A549 (cell line): Measurements from ENCODE around the gene MAML3. TPM values are rescaled to one million over a fixed set of nuclear protein-coding genes. Genes with fewer than 3 reads are reported as not detected.

Experiments
- ATAC-seq, 2 experiments: fragments of 200-7000 bp in 1 of 2; fragments of >200 bp in 1 of 2; cut with Nextera tagmentation in 1 of 2; cut with Tn5 transposase in 1 of 2; 3 replicates each; pipeline versions ENCODE4 v1.8.0 to v1.9.1; 2018 to 2020; ENCODE audit warnings: mild to moderate bottlenecking in 1 of 2, moderate library complexity in 1 of 2
- CTCF ChIA-PET: fragments of 300-600 bp; sonication (Branson Sonifier 250); formaldehyde crosslinking; extraction: SDS; loops from one replicate; lab custom pipeline; 2021; ENCODE audit warnings: antibody characterized with exemption, inconsistent platforms; lab: Yijun Ruan, JAX
- POLR2A ChIA-PET: fragments of 350-600 bp; formaldehyde crosslinking; extraction: SDS; loops from one replicate; lab custom pipeline; 2021; ENCODE audit warnings: antibody characterized with exemption, inconsistent platforms; lab: Yijun Ruan, JAX
- DNase-seq, 2 experiments: peaks; one replicate each; pipeline versions ENCODE4 v3.0.0 to v3.0.0-alpha.2; 2011 to 2016; ENCODE audit warnings: low read depth in 1 of 2, low spot score in 1 of 2
- FAIRE-seq: peaks from 2 replicates; lab custom pipeline; 2011; peaks lifted over from hg19 to GRCh38; lab: Jason Lieb, UNC
- H3K27ac ChIP-seq, 2 experiments: fragments of >200 bp; sonication (Bioruptor Twin); formaldehyde crosslinking; 3 replicates each; pipeline ENCODE4 v1.5.1; 2016 to 2017
- H3K4me1 ChIP-seq: fragments of >200 bp; sonication (Bioruptor Twin); formaldehyde crosslinking; 3 replicates; pipeline ENCODE4 v1.6.1; 2016
- H3K4me2 ChIP-seq: fragments of >200 bp; sonication (Bioruptor Twin); formaldehyde crosslinking; 3 replicates; pipeline ENCODE4 v1.6.1; 2016
- H3K4me3 ChIP-seq: fragments of >200 bp; sonication (Bioruptor Twin); formaldehyde crosslinking; 3 replicates; pipeline ENCODE4 v1.5.1; 2016
- H3K9me3 ChIP-seq: fragments of >200 bp; sonication (Bioruptor Twin); formaldehyde crosslinking; 3 replicates; pipeline ENCODE4 v1.6.1; 2016
- CBX2 ChIP-seq: fragments of 200-600 bp; sonication (generic); IDR thresholded peaks from 2 replicates; pipeline ENCODE4 v1.6.1; 2016; ENCODE audit warnings: low read depth, mild to moderate bottlenecking, borderline replicate concordance
- CHD4 ChIP-seq: fragments of 200-600 bp; sonication (generic); IDR thresholded peaks from 2 replicates; pipeline ENCODE4 v1.6.1; 2016; ENCODE audit warnings: antibody characterized with exemption, mild to moderate bottlenecking, borderline replicate concordance
- EHMT2 ChIP-seq: fragments of 200-600 bp; sonication (generic); IDR thresholded peaks from 2 replicates; pipeline ENCODE4 v1.6.1; 2016; ENCODE audit warnings: antibody characterized with exemption, low read depth, mild to moderate bottlenecking, moderate library complexity
- FOXS1 ChIP-seq: fragments of 250-450 bp; sonication (Bioruptor Pico); IDR thresholded peaks from 2 replicates; pipeline ENCODE4 v1.5.0; 2020; ENCODE audit warnings: mild to moderate bottlenecking, moderate library complexity
- GATA3 ChIP-seq: IDR thresholded peaks from 2 replicates; pipeline ENCODE4 v1.6.1; 2012; ENCODE audit warnings: borderline replicate concordance
- HOXB5 ChIP-seq: fragments of 250-450 bp; sonication (Bioruptor Pico); IDR thresholded peaks from 2 replicates; pipeline ENCODE4 v1.5.0; 2020; ENCODE audit warnings: mild to moderate bottlenecking, moderate library complexity
- JUNB ChIP-seq: fragments of >200 bp; sonication (Bioruptor Twin); formaldehyde crosslinking; IDR thresholded peaks from 2 replicates; pipeline ENCODE4 v1.6.1; 2016
- KDM5A ChIP-seq: fragments of 200-600 bp; sonication (generic); IDR thresholded peaks from 2 replicates; pipeline ENCODE4 v1.6.1; 2016; ENCODE audit warnings: antibody characterized with exemption, mild to moderate bottlenecking
- MAFK ChIP-seq: fragments of 450-650 bp; IDR thresholded peaks from 2 replicates; pipeline ENCODE4 v1.6.1; 2014; ENCODE audit not compliant: partially characterized antibody
- MAZ ChIP-seq: fragments of 150-350 bp; IDR thresholded peaks from 2 replicates; pipeline ENCODE4 v1.6.1; 2014; ENCODE audit warnings: antibody characterized with exemption, low read depth, low read length, borderline replicate concordance
- MYC ChIP-seq: IDR thresholded peaks from 2 replicates; pipeline ENCODE4 v1.6.1; 2012; ENCODE audit warnings: mild to moderate bottlenecking, inconsistent platforms, low read length, improper control_type of control experiment, borderline replicate concordance
- NR3C1 ChIP-seq: fragments of >200 bp; sonication (Bioruptor Twin); formaldehyde crosslinking; IDR thresholded peaks from 3 replicates; pipeline ENCODE4 v1.6.1; 2017
- RCOR1 ChIP-seq: fragments of 150-350 bp; IDR thresholded peaks from 2 replicates; pipeline ENCODE4 v1.6.1; 2014; ENCODE audit warnings: antibody characterized with exemption, low read length, low read depth
- SREBF2 ChIP-seq: fragments of 450-650 bp; IDR thresholded peaks from 2 replicates; pipeline ENCODE4 v1.6.1; 2014; ENCODE audit warnings: mild to moderate bottlenecking, moderate library complexity
- TP53 ChIP-seq: fragments of 250-450 bp; sonication (Bioruptor Pico); IDR thresholded peaks from 2 replicates; pipeline ENCODE4 v1.5.0; 2021; ENCODE audit warnings: mild to moderate bottlenecking, moderate library complexity
- ZNF302 ChIP-seq: fragments of 250-450 bp; sonication (Bioruptor Pico); IDR thresholded peaks from 2 replicates; pipeline ENCODE4 v1.9.0; 2021; ENCODE audit warnings: inconsistent platforms, mild to moderate bottlenecking, moderate library complexity
- WGBS: methylation state at CpG from one replicate; pipeline ENCODE4 v1.1.6; 2017; ENCODE audit errors: missing lambda C conversion rate; 5-methylcytosine and 5-hydroxymethylcytosine counted together
- polyA plus RNA-seq, 4 experiments: library from polyadenylated mRNA; depleted of rRNA in 3 of 4; stranded (reverse); fragments of >200 nt; fragmentation: RNase III in 1 of 4; extraction: RNeasy Plus Mini Kit Qiagen cat#74134 plus additional on column Dnase treatment in 1 of 4; gene quantifications; 2 replicates in 3 of 4; 3 replicates in 1 of 4; pipeline ENCODE4 v1.2.3, GENCODE V29; 2011 to 2017
- TF ChIP-seq, protein P1 (sequence below): fragments of >200 bp; sonication (Bioruptor Twin); formaldehyde crosslinking; IDR thresholded peaks from 2 replicates; pipeline ENCODE4 v1.6.1; 2016
- TF ChIP-seq, protein P2 (sequence below): IDR thresholded peaks from 2 replicates; pipeline ENCODE4 v1.6.1; 2012
- TF ChIP-seq, protein P3 (sequence below): fragments of 250-450 bp; sonication (Bioruptor Pico); IDR thresholded peaks from 2 replicates; pipeline ENCODE4 v1.5.0; 2020; ENCODE audit warnings: low read depth, mild to moderate bottlenecking, moderate library complexity
- TF ChIP-seq, protein P4 (sequence below): fragments of 200-600 bp; sonication (generic); IDR thresholded peaks from 2 replicates; pipeline ENCODE4 v1.6.1; 2016; ENCODE audit warnings: antibody characterized with exemption, mild to moderate bottlenecking, moderate library complexity
- TF ChIP-seq, protein P5 (sequence below): fragments of 450-650 bp; IDR thresholded peaks from 2 replicates; pipeline ENCODE4 v1.6.1; 2014; ENCODE audit warnings: antibody characterized with exemption
- TF ChIP-seq, protein P6 (sequence below): IDR thresholded peaks from 2 replicates; pipeline ENCODE4 v1.6.1; 2012
- TF ChIP-seq, protein P7 (sequence below): IDR thresholded peaks from 2 replicates; pipeline ENCODE4 v1.6.1; 2012; ENCODE audit warnings: low read depth, borderline replicate concordance

Gene MAML3
- polyA plus RNA-seq, 2 of the 4 experiments (the other 2 are of a cell fraction): 9.0 to 22.2 TPM

DNA sequence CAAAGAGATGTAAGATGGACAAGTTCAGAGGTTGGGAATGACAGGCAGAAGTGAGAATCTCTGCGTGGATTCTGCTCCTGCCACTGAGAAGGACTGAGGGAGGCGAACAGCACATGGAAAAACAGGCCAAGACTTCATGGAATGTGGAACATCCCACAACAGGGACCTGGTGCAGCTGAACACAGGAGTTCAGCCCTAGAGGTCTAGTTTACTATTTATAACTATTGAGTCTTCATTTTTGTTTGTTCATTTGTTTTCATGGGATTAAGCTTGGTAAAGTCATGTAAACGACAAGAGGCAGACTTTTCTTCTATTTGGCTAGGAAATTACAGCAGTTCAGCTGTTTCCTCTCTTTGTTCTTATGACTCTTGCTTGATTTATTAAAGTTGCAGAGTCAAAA lies 234.5 kb downstream of the MAML3 start:
- TF ChIP-seq SREBF2 (no peak), KDM5A (no peak), EHMT2 (no peak), HOXB5 (no peak), TP53 (no peak), NR3C1 (no peak), RCOR1 (no peak), ZNF302 (no peak), JUNB (no peak), CHD4 (no peak), GATA3 (no peak), FOXS1 (no peak), MAZ (no peak)
- TF ChIP-seq, protein P1, sequence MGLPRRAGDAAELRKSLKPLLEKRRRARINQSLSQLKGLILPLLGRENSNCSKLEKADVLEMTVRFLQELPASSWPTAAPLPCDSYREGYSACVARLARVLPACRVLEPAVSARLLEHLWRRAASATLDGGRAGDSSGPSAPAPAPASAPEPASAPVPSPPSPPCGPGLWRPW: no peak
- TF ChIP-seq, protein P2, sequence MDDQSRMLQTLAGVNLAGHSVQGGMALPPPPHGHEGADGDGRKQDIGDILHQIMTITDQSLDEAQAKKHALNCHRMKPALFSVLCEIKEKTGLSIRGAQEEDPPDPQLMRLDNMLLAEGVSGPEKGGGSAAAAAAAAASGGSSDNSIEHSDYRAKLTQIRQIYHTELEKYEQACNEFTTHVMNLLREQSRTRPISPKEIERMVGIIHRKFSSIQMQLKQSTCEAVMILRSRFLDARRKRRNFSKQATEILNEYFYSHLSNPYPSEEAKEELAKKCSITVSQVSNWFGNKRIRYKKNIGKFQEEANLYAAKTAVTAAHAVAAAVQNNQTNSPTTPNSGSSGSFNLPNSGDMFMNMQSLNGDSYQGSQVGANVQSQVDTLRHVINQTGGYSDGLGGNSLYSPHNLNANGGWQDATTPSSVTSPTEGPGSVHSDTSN: no peak
- TF ChIP-seq, protein P3, sequence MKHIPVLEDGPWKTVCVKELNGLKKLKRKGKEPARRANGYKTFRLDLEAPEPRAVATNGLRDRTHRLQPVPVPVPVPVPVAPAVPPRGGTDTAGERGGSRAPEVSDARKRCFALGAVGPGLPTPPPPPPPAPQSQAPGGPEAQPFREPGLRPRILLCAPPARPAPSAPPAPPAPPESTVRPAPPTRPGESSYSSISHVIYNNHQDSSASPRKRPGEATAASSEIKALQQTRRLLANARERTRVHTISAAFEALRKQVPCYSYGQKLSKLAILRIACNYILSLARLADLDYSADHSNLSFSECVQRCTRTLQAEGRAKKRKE: no peak
- TF ChIP-seq, protein P4, sequence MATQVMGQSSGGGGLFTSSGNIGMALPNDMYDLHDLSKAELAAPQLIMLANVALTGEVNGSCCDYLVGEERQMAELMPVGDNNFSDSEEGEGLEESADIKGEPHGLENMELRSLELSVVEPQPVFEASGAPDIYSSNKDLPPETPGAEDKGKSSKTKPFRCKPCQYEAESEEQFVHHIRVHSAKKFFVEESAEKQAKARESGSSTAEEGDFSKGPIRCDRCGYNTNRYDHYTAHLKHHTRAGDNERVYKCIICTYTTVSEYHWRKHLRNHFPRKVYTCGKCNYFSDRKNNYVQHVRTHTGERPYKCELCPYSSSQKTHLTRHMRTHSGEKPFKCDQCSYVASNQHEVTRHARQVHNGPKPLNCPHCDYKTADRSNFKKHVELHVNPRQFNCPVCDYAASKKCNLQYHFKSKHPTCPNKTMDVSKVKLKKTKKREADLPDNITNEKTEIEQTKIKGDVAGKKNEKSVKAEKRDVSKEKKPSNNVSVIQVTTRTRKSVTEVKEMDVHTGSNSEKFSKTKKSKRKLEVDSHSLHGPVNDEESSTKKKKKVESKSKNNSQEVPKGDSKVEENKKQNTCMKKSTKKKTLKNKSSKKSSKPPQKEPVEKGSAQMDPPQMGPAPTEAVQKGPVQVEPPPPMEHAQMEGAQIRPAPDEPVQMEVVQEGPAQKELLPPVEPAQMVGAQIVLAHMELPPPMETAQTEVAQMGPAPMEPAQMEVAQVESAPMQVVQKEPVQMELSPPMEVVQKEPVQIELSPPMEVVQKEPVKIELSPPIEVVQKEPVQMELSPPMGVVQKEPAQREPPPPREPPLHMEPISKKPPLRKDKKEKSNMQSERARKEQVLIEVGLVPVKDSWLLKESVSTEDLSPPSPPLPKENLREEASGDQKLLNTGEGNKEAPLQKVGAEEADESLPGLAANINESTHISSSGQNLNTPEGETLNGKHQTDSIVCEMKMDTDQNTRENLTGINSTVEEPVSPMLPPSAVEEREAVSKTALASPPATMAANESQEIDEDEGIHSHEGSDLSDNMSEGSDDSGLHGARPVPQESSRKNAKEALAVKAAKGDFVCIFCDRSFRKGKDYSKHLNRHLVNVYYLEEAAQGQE: no peak
- TF ChIP-seq, protein P5, sequence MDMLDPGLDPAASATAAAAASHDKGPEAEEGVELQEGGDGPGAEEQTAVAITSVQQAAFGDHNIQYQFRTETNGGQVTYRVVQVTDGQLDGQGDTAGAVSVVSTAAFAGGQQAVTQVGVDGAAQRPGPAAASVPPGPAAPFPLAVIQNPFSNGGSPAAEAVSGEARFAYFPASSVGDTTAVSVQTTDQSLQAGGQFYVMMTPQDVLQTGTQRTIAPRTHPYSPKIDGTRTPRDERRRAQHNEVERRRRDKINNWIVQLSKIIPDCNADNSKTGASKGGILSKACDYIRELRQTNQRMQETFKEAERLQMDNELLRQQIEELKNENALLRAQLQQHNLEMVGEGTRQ: no peak
- H3K4me2 ChIP-seq: peak overlapping the region; percentile 55
- WGBS: 19% methylated on average over 3 of the region's 3 CpGs
- peak overlapping the region; percentile 50 to 62; a peak in 4 of 6 replicates for H3K27ac ChIP-seq
- ATAC-seq (peak; percentile 33 to 56; a peak in 3 of 6 replicates), DNase-seq (peak in 1 of 2 experiments; percentile 24), FAIRE-seq (no peak)
- H3K4me1 ChIP-seq: peaks cover 72% of the 10 kb centered on the region
- ChIA-PET CTCF (no interaction called here), POLR2A (no interaction called here)
- no peaks in the 10 kb centered on the region for H3K9me3 ChIP-seq
- H3K4me3 ChIP-seq: no peak overlapping the region

DNA sequence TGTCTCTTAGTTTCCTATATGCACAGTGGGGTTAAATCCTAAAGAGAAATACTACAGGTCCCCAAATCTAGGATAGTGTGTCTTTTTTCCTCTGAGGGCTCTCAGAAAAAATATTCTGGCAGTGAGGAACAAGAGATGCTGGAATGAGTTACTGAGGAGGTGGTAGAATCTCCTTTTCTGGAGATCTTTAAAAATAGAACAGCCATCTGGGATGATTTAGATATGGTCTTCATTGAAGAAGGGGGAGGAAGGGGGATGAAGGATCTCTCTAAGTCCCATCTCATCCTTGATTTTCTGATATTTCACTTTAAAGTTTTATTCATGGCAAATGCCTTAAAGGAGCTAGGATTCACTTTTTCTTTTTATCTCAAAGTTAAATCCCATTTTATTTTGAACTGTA lies 235.0 kb downstream of the MAML3 start:
- peak overlapping the region; percentile 50 to 62; a peak in 3 of 6 replicates for H3K27ac ChIP-seq
- TF ChIP-seq, protein P5: no peak
- TF ChIP-seq, protein P6, sequence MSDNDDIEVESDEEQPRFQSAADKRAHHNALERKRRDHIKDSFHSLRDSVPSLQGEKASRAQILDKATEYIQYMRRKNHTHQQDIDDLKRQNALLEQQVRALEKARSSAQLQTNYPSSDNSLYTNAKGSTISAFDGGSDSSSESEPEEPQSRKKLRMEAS: no peak
- TF ChIP-seq MAFK (no peak), CBX2 (no peak), MYC (no peak), EHMT2 (no peak)
- TF ChIP-seq, protein P3: no peak
- TF ChIP-seq, protein P7, sequence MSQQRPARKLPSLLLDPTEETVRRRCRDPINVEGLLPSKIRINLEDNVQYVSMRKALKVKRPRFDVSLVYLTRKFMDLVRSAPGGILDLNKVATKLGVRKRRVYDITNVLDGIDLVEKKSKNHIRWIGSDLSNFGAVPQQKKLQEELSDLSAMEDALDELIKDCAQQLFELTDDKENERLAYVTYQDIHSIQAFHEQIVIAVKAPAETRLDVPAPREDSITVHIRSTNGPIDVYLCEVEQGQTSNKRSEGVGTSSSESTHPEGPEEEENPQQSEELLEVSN: no peak
- TF ChIP-seq, all 56 proteins: peak for 0
- Histone ChIP-seq H3K4me2 (peak overlapping the region; percentile 55), H3K4me3 (no peak overlapping the region), H3K4me1 (peaks cover 72% of the 10 kb centered on the region), H3K9me3 (no peaks in the 10 kb centered on the region)
- CTCF ChIA-PET: no interaction called here
- ATAC-seq (no peak), DNase-seq (no peak), FAIRE-seq (no peak)
- POLR2A ChIA-PET: no interaction called here
